H1 (cell line): ENCODE results near the gene SPANXB1. TPM values are rescaled to one million over a fixed set of nuclear protein-coding genes. Genes with fewer than 3 reads are reported as not detected.
"Not testable (repeated sequence)": the region's sequence is repeated elsewhere in the genome, so short reads cannot be mapped to it uniquely, and the experiment has no call there.

Experiments used
- CTCF ChIA-PET: fragments of 300-600 bp; sonication (Branson Sonifier 250); formaldehyde crosslinking; loops from one replicate; lab custom pipeline; 2021; ENCODE audit not compliant: partially characterized antibody; lab: Charles Lee
- POLR2A ChIA-PET: fragments of 300-600 bp; sonication (Branson Sonifier 250); formaldehyde crosslinking; loops from one replicate; lab custom pipeline; 2021; ENCODE audit warnings: inconsistent platforms; ENCODE audit not compliant: partially characterized antibody; lab: Charles Lee
- DNase-seq, 2 experiments: peaks; one replicate each; pipeline versions ENCODE4 v3.0.0 to v3.0.0-alpha.2; 2010 to 2022; ENCODE audit warnings: low spot score in 2 of 2, low read depth in 1 of 2, mixed read lengths in 1 of 2
- FAIRE-seq: peaks from 2 replicates; lab custom pipeline; 2011; peaks lifted over from hg19 to GRCh38; lab: Jason Lieb, UNC
- H2AFZ ChIP-seq: 2 replicates; pipeline ENCODE4 v1.8.1; 2012; ENCODE audit warnings: low read length, inconsistent platforms
- H2AK5ac ChIP-seq: 2 replicates; pipeline ENCODE4 v1.6.1; 2013; ENCODE audit warnings: low read depth, low read length
- H2BK120ac ChIP-seq: replicated peaks from 2 replicates; pipeline ENCODE3; 2013; ENCODE audit warnings: low read depth, low read length, inconsistent platforms
- H2BK12ac ChIP-seq: 2 replicates; pipeline ENCODE4 v1.6.1; 2013; ENCODE audit warnings: low read depth, low read length
- H2BK15ac ChIP-seq: 2 replicates; pipeline ENCODE4 v1.6.1; 2013; ENCODE audit warnings: low read length
- H2BK20ac ChIP-seq: 2 replicates; pipeline ENCODE4 v1.6.1; 2013; ENCODE audit warnings: low read length
- H2BK5ac ChIP-seq: 2 replicates; pipeline ENCODE4 v1.6.1; 2013; ENCODE audit warnings: low read depth, low read length
- H3K14ac ChIP-seq: 2 replicates; pipeline ENCODE4 v1.6.1; 2013; ENCODE audit warnings: inconsistent platforms; ENCODE audit not compliant: insufficient read length
- H3K18ac ChIP-seq: 2 replicates; pipeline ENCODE4 v1.6.1; 2013; ENCODE audit warnings: low read length; ENCODE audit errors: extremely low read depth
- H3K23ac ChIP-seq: 2 replicates; pipeline ENCODE4 v1.6.1; 2013; ENCODE audit warnings: inconsistent platforms; ENCODE audit not compliant: insufficient read length
- H3K23me2 ChIP-seq: 2 replicates; pipeline ENCODE4 v1.6.1; 2013; ENCODE audit warnings: low read depth, low read length
- H3K27ac ChIP-seq: 2 replicates; pipeline ENCODE4 v1.6.1; 2011; ENCODE audit warnings: low read depth, low read length, inconsistent platforms
- H3K27me3 ChIP-seq, 4 experiments: replicated peaks in 1 of 4; 1 replicate in 1 of 4; 2 replicates in 3 of 4; pipeline versions ENCODE4 v1.6.1 to v1.8.1; 2011 to 2013; ENCODE audit warnings: low read length in 3 of 4, mild to moderate bottlenecking in 3 of 4, inconsistent platforms in 2 of 4, mixed read lengths in 2 of 4, moderate library complexity in 1 of 4; ENCODE audit not compliant: control insufficient read depth in 3 of 4, insufficient read depth in 3 of 4; ENCODE audit errors: extremely low read depth in 1 of 4
- H3K36me3 ChIP-seq, 4 experiments: 2 replicates each; pipeline versions ENCODE4 v1.6.1 to v1.8.1; 2011 to 2013; ENCODE audit warnings: mild to moderate bottlenecking in 4 of 4, low read length in 3 of 4, moderate library complexity in 2 of 4, control low read depth in 1 of 4, inconsistent platforms in 1 of 4; ENCODE audit not compliant: insufficient read depth in 4 of 4, control insufficient read depth in 2 of 4
- H3K4ac ChIP-seq: replicated peaks from 2 replicates; pipeline ENCODE3; 2013; ENCODE audit warnings: low read length, low read depth, mixed read lengths, inconsistent platforms; ENCODE audit not compliant: insufficient read length
- H3K4me1 ChIP-seq, 4 experiments: replicated peaks in 1 of 4; 1 replicate in 1 of 4; 2 replicates in 3 of 4; pipeline versions ENCODE4 v1.6.1 to v1.8.1; 2011 to 2013; ENCODE audit warnings: low read length in 3 of 4, inconsistent platforms in 2 of 4, mixed read lengths in 1 of 4; ENCODE audit not compliant: insufficient read depth in 4 of 4, control insufficient read depth in 3 of 4
- H3K4me2 ChIP-seq, 2 experiments: 2 replicates each; pipeline versions ENCODE4 v1.6.1 to v1.8.1; 2011 to 2013; ENCODE audit warnings: low read depth in 2 of 2, low read length in 2 of 2, control low read depth in 1 of 2, inconsistent platforms in 1 of 2, mild to moderate bottlenecking in 1 of 2; ENCODE audit not compliant: insufficient read depth in 1 of 2
- H3K4me3 ChIP-seq, 4 experiments: fragments of 200-600, 300-600 bp in 1 of 4; sonication (generic), shearing (Covaris generic), sonication (Bioruptor Twin) in 1 of 4; 2 replicates each; pipeline versions ENCODE4 v1.5.1 to v1.8.1; 2011 to 2016; ENCODE audit warnings: low read length in 4 of 4, low read depth in 3 of 4, control low read depth in 2 of 4, inconsistent platforms in 2 of 4, mild to moderate bottlenecking in 2 of 4, mixed read lengths in 1 of 4, moderate library complexity in 1 of 4; ENCODE audit not compliant: insufficient read depth in 2 of 4; ENCODE audit errors: extremely low read depth in 1 of 4
- H3K56ac ChIP-seq: replicated peaks from 2 replicates; pipeline ENCODE3; 2013; ENCODE audit warnings: low read depth, mild to moderate bottlenecking, mixed read lengths, low read length, inconsistent platforms; ENCODE audit not compliant: insufficient read length
- H3K79me1 ChIP-seq: 2 replicates; pipeline ENCODE4 v1.6.1; 2013; ENCODE audit warnings: low read depth, low read length, control low read depth
- H3K79me2 ChIP-seq, 2 experiments: 2 replicates each; pipeline versions ENCODE4 v1.6.1 to v1.8.1; 2012 to 2013; ENCODE audit warnings: low read length in 2 of 2, mild to moderate bottlenecking in 2 of 2, inconsistent platforms in 1 of 2; ENCODE audit not compliant: insufficient read depth in 2 of 2, control insufficient read depth in 1 of 2
- H3K9ac ChIP-seq, 4 experiments: replicated peaks in 1 of 4; 1 replicate in 1 of 4; 2 replicates in 3 of 4; pipeline versions ENCODE4 v1.6.1 to v1.8.1; 2011 to 2013; ENCODE audit warnings: low read depth in 3 of 4, low read length in 3 of 4, control low read depth in 2 of 4, mild to moderate bottlenecking in 2 of 4, moderate library complexity in 2 of 4, inconsistent platforms in 1 of 4; ENCODE audit errors: extremely low read depth in 1 of 4
- H3K9me3 ChIP-seq, 2 experiments: 2 replicates each; pipeline versions ENCODE4 v1.6.1 to v1.8.1; 2012 to 2013; ENCODE audit warnings: mild to moderate bottlenecking in 2 of 2, moderate library complexity in 2 of 2, control low read depth in 1 of 2, inconsistent platforms in 1 of 2, low read depth in 1 of 2, low read length in 1 of 2, mixed read lengths in 1 of 2; ENCODE audit not compliant: insufficient read depth in 2 of 2
- H4K20me1 ChIP-seq, 2 experiments: replicated peaks in 1 of 2; 2 replicates each; pipeline versions ENCODE3 to v1.8.1; 2011 to 2013; ENCODE audit warnings: inconsistent platforms in 2 of 2, low read length in 2 of 2, mild to moderate bottlenecking in 1 of 2; ENCODE audit not compliant: insufficient read depth in 2 of 2, control insufficient read depth in 1 of 2
- H4K5ac ChIP-seq: 2 replicates; pipeline ENCODE4 v1.6.1; 2013; ENCODE audit warnings: low read length, low read depth, mixed read lengths, inconsistent platforms; ENCODE audit not compliant: insufficient read length
- H4K8ac ChIP-seq: 2 replicates; pipeline ENCODE4 v1.8.0; 2013; ENCODE audit warnings: mild to moderate bottlenecking, moderate library complexity, low read length, inconsistent platforms; ENCODE audit not compliant: insufficient read depth; ENCODE audit errors: extremely low read depth
- H4K91ac ChIP-seq: replicated peaks from 2 replicates; pipeline ENCODE3; 2013; ENCODE audit warnings: low read length, mixed read lengths, inconsistent platforms; ENCODE audit not compliant: insufficient read length
- CTBP2 ChIP-seq: IDR thresholded peaks from 2 replicates; pipeline ENCODE4 v1.7.0; 2011; ENCODE audit warnings: borderline replicate concordance, mild to moderate bottlenecking, moderate library complexity, mixed read lengths, low read length; ENCODE audit not compliant: insufficient read depth, insufficient read length
- EGR1 ChIP-seq: IDR thresholded peaks from 2 replicates; pipeline ENCODE4 v1.6.1; 2011; ENCODE audit warnings: low read depth, low read length, borderline replicate concordance
- SP4 ChIP-seq: IDR thresholded peaks from 2 replicates; pipeline ENCODE4 v1.6.1; 2012; ENCODE audit warnings: low read length, inconsistent platforms
- WGBS, 2 experiments: shearing (Covaris generic) in 1 of 2; methylation state at CpG; one replicate each; pipeline versions ENCODE4 v1.1.6 to v1.1.7; 2013 to 2015; ENCODE audit warnings: low lambda C conversion rate in 2 of 2, mixed read lengths in 2 of 2, inconsistent platforms in 1 of 2, low coverage in 1 of 2, missing lambda C conversion rate in 1 of 2; ENCODE audit not compliant: insufficient replicate concordance in 2 of 2, insufficient coverage in 1 of 2, insufficient read length in 1 of 2; ENCODE audit errors: extremely low coverage in 1 of 2, missing lambda C conversion rate in 1 of 2; 5-methylcytosine and 5-hydroxymethylcytosine counted together
- polyA plus RNA-seq, 7 experiments: library from polyadenylated mRNA; depleted of rRNA in 3 of 7; stranded (reverse) in 5 of 7; unstranded in 2 of 7; fragments of >200 nt in 5 of 7; fragments of 200-250 nt in 2 of 7; gene quantifications; 1 replicate in 5 of 7; 2 replicates in 1 of 7; 4 replicates in 1 of 7; pipeline versions ENCODE4 v1.2.1 to v1.2.3, GENCODE V29; 2011 to 2013; ENCODE audit warnings: missing spikeins in 2 of 7, mixed read lengths in 2 of 7
- total RNA-seq: library from RNA; stranded (reverse); fragmentation: NEBNext Ultra II Directional; extraction: Animal tissue kit (Norgen Biotek cat#: 25700); gene quantifications from 2 replicates; pipeline ENCODE4 v1.2.1, GENCODE V29; 2021

Gene SPANXB1
- total and polyA plus RNA-seq, 2 of the 8 experiments (the other 6 are each of a cell fraction or from before 2014, with no cell fraction given), result 0.57 TPM; not detected in 1

DNA sequence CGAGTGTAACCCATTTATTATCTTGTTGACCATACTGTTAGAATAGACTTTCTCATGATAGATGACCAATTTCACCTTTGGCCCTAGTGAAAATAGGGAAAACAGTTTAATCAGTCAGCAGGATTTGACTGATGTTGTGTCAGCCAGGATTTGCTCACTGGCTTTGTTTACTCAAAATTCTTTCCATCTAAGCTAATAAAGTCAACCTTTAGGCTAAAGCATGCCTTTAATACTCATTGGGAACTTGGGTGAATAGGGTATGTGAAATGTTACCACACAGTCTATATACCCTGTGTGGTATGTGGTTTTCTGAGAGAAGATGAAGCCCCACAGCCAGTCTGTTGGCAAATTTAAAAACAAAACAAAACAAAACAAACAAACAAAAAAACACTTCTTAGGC, 18.7 kb upstream of the SPANXB1 start (continued):
- TF ChIP-seq EGR1 (no peak), SP4 (no peak), CTBP2 (no peak)

DNA sequence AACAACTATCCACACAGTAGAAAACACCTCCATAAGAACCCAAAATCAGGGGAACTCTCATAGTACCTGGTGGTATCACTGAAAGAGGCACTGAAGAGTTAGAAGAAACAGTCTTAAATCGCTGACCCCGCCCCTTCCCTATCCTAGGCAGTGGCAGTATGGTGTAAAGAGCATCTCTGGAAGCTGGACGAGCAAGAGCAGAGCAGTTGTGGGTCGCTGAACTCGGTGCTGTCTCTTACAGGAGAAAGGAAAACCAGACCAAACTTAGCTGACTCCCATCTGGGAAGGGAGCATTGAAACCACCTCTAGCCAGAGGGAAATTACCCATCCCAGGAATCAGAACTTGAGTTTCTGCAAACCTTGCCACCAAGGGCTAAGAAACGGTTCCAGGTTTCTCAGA, 2.8 kb downstream of the SPANXB1 start:
- H2AFZ ChIP-seq, H2AK5ac ChIP-seq, H4K5ac ChIP-seq, H3K9me3 ChIP-seq, H3K79me2 ChIP-seq, CTCF ChIA-PET, H3K23ac ChIP-seq, FAIRE-seq, H3K79me1 ChIP-seq, H3K18ac ChIP-seq, DNase-seq, H3K27ac ChIP-seq, H3K36me3 ChIP-seq, H2BK12ac ChIP-seq, H2BK120ac ChIP-seq, H4K20me1 ChIP-seq, H2BK20ac ChIP-seq, H3K23me2 ChIP-seq, H3K56ac ChIP-seq, H4K8ac ChIP-seq, H2BK15ac ChIP-seq, H3K4ac ChIP-seq, POLR2A ChIA-PET, H3K14ac ChIP-seq, H3K4me2 ChIP-seq, H2BK5ac ChIP-seq, H3K27me3 ChIP-seq, H3K4me3 ChIP-seq, H4K91ac ChIP-seq, H3K4me1 ChIP-seq, H3K9ac ChIP-seq: not testable (repeated sequence)
- 85% methylated on average over 5 of the region's 6 CpGs; no CpG with 5 or more reads in 1 of the 2 experiments for WGBS, 2 experiments
